ENCODE data around the gene DLGAP5.

The DLGAP5 gene

GRCh38 chr14:55206175-55206693 lies 14.8 kb upstream of the DLGAP5 start:
- Mint-ChIP-seq H3K36me3 (ENCODE audit: insufficient read depth) (peaks cover 2% of the 10 kb centered on the region), H3K4me1 (ENCODE audit: low read depth in 2 of 2) (no peaks in the 10 kb centered on the region), H3K4me3 (no peak overlapping the region), H3K9me3 (no peaks in the 10 kb centered on the region), H3K27ac (no peak overlapping the region), H3K27me3 (peaks cover 6 to 9% of the 10 kb centered on the region in 2 donors)
- no peak for ATAC-seq (replicated peaks)
- no peak for DNase-seq

DNA sequence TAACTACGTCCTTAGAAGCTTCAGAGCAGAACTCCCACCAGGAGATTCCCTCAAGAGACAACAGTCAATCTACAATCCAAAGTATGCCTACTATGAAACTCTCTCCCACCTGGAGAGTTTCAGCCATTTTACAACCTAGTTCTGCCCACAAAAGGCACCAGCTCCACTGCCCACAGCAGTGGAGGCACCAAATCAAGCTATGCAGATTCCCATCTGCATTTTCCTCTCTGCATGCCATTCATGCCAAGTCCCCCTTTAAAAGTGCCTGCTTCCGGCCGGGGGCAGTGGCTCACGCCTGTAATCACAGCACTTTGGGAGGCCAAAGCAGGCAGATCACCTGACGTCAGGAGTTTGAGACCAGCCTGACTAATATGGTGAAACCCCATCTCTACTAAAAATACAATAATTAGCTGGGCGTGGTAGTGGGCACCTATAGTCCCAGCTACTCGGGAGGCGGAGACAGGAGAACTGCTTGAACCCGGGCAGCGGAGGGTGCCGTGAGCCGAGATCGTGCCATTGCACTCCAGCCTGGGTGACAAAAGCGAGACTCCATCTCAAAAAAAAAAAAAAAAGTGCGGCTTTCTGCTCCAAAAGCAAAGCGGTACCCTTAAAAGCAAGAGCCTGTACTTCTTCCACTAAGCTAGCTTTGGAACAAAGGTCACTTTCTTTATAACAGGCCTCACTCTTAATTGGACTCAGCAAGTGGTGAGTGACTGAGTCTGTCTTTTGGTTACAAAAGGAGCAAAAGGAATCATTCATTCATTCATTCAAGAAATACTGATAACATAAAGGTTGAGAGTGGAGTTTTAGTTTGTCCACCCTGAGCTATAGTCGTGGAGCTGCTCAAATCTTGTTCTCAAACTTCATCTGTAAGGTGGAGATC lies 10.1 kb upstream of the DLGAP5 start:
- ATAC-seq (replicated peaks) (no peak), DNase-seq (no peak)
- H3K4me3 Mint-ChIP-seq = no peak overlapping the region
- H3K9me3 Mint-ChIP-seq = no peaks in the 10 kb centered on the region
- peaks cover 2% of the 10 kb centered on the region for H3K36me3 Mint-ChIP-seq (ENCODE audit: insufficient read depth)
- H3K4me1 Mint-ChIP-seq (ENCODE audit: low read depth in 2 of 2) = no peaks in the 10 kb centered on the region
- H3K27me3 Mint-ChIP-seq = peaks cover 15 to 24% of the 10 kb centered on the region in 2 donors
- H3K27ac Mint-ChIP-seq = no peak overlapping the region

DNA sequence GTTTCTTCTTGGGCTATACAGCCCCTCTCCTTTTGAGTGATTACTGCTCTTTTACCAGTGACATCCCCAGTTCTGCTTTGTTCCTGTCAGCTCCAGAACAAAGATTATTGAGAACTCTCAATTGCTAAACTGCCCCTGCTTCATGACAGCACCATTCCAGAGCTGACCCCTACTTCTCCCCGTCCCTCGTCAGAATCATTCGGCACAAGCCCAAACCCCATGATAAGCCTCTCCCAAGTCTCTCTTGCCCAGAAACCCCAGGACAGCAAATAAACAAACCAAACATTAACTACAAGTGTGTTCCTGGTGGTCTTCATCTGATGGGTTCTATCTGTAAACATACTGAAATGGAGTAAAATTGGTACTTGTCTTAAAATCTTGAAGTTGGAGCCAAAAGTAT lies 9.3 kb upstream of the DLGAP5 start:
- Mint-ChIP-seq H3K36me3 (ENCODE audit: insufficient read depth) (peaks cover 2% of the 10 kb centered on the region), H3K4me3 (no peak overlapping the region), H3K27ac (no peak overlapping the region), H3K27me3 (peaks cover 15 to 24% of the 10 kb centered on the region in 2 donors), H3K4me1 (ENCODE audit: low read depth in 2 of 2) (no peaks in the 10 kb centered on the region), H3K9me3 (no peaks in the 10 kb centered on the region)
- ATAC-seq (replicated peaks) (no peak), DNase-seq (no peak)

DNA sequence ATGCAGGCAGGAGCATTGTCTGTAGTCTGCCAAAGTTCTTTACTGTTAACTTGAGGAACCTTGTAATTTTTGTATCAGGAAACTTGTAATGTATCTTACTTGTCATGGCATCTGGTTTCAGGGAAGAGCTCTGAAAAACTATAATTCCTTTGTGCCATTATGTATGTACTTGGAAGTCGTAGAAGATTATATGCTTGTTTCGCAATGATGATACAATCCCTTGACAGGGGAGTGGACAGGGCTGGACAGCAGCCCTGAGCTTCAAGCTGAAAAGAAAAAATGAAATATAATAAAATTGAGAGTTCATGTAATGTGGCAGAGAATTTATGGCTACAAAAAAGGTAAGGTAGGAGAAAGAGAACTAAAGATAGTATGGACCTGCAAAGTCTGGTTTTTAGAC lies 7.4 kb upstream of the DLGAP5 start:
- H3K4me1 Mint-ChIP-seq (ENCODE audit: low read depth in 2 of 2) = no peaks in the 10 kb centered on the region
- H3K4me3 Mint-ChIP-seq = no peak overlapping the region
- H3K9me3 Mint-ChIP-seq = no peaks in the 10 kb centered on the region
- H3K27me3 Mint-ChIP-seq = peaks cover 15 to 24% of the 10 kb centered on the region in 2 donors
- no peak overlapping the region for H3K27ac Mint-ChIP-seq
- no peak for ATAC-seq (replicated peaks)
- no peaks in the 10 kb centered on the region for H3K36me3 Mint-ChIP-seq (ENCODE audit: insufficient read depth)
- DNase-seq = no peak

GRCh38 chr14:55194656-55195355 lies 3.4 kb upstream of the DLGAP5 start:
- H3K27me3 Mint-ChIP-seq = peaks cover 0 to 7% of the 10 kb centered on the region in 2 donors
- DNase-seq (no peak), ATAC-seq (replicated peaks) (no peak)
- peaks cover 7 to 13% of the 10 kb centered on the region in 2 donors for H3K4me1 Mint-ChIP-seq (ENCODE audit: low read depth in 2 of 2)
- peaks cover 6% of the 10 kb centered on the region for H3K36me3 Mint-ChIP-seq (ENCODE audit: insufficient read depth)
- no peak overlapping the region for H3K27ac Mint-ChIP-seq
- no peaks in the 10 kb centered on the region for H3K9me3 Mint-ChIP-seq
- no peak overlapping the region for H3K4me3 Mint-ChIP-seq

GRCh38 chr14:55192054-55192621 lies 753 bp upstream of the DLGAP5 start:
- H3K27ac Mint-ChIP-seq = peak overlapping the region in 1 of 2 donors; percentile 59
- ATAC-seq (replicated peaks) (no peak), DNase-seq (no peak)
- H3K4me3 Mint-ChIP-seq = peak overlapping the region; percentile 83 to 88
- H3K27me3 Mint-ChIP-seq = no peaks in the 10 kb centered on the region
- H3K36me3 Mint-ChIP-seq (ENCODE audit: insufficient read depth) = peaks cover 6% of the 10 kb centered on the region
- H3K4me1 Mint-ChIP-seq (ENCODE audit: low read depth in 2 of 2) = peaks cover 7 to 13% of the 10 kb centered on the region in 2 donors
- H3K9me3 Mint-ChIP-seq = no peaks in the 10 kb centered on the region

DNA sequence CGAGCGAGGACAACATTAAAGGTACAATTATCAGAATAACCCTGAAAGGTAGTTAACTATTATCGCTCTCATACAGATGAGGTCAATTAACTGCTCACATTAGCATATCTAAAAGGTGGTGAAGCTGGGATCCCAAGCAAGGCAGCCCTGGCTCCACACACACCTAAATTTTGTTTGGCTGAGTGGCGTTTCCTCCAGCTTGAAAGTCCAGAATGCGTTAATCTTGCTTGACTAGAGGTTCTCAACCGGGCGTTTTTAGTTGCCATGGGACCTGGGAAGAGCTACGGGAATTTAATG lies 531 bp downstream of the DLGAP5 start:
- Mint-ChIP-seq H3K27ac (no peak overlapping the region), H3K4me1 (ENCODE audit: low read depth in 2 of 2) (peaks cover 7 to 13% of the 10 kb centered on the region in 2 donors), H3K4me3 (peak overlapping the region; percentile 83 to 88), H3K9me3 (no peaks in the 10 kb centered on the region), H3K27me3 (no peaks in the 10 kb centered on the region), H3K36me3 (ENCODE audit: insufficient read depth) (peaks cover 6% of the 10 kb centered on the region)
- DNase-seq (no peak), ATAC-seq (replicated peaks) (no peak)

DNA sequence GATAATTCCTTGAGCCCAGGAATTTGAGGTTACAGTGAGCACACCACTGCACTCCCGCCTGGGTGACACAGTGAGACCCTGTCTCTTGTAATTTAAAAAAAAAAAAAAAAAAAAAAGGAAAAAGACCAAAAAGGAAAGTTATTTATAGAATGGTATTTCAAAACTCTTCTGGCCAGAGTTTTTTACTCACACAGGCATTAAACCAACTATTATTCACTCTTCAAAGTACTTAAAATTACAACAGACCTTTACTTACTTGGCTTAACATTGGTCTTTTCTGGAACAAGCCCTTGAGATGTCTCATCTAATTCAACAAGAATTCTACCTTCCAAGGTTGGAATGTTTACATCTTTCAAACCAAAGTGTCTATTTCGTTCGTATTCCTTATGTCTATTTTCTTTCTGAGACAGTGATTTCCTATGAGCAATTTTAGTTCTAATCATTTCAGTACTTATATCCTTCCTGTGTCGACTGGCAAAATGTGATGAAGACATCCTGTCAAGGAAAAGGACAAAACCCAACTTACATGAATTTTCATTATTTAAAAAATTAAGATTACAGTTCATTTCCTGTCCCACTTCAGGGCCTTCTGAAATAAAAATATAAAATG lies 2.6 kb downstream of the DLGAP5 start:
- H3K36me3 Mint-ChIP-seq (ENCODE audit: insufficient read depth) = peaks cover 6% of the 10 kb centered on the region

DNA sequence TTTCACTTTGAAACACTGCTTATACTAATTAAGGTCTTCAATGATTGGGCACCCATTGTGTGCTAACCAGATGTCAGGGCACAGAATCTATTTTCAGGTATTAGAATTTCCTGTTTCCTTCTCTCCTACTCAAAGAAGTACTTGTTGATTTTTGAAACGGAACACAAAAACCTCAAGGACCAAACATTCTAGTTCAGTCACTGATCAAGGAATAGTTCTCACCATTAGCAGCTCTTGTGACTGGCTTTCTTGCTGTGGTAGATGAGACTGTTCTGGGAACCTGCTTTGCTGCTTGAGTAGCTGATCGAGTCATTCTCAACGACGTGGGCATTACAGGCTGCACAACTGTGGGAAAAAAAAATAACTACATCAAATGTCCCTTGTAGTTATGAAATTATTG lies 11.0 kb downstream of the DLGAP5 start:
- no peak for DNase-seq
- Mint-ChIP-seq H3K36me3 (ENCODE audit: insufficient read depth) (no peaks in the 10 kb centered on the region), H3K4me3 (peak overlapping the region in 1 of 2 donors; percentile 37)

More for the DNA sequence above, 2.6 kb downstream of the DLGAP5 start:
- Mint-ChIP-seq H3K9me3 (no peaks in the 10 kb centered on the region), H3K4me1 (ENCODE audit: low read depth in 2 of 2) (peaks cover 7 to 13% of the 10 kb centered on the region in 2 donors), H3K27ac (no peak overlapping the region), H3K27me3 (no peaks in the 10 kb centered on the region), H3K4me3 (no peak overlapping the region)
- DNase-seq (no peak), ATAC-seq (replicated peaks) (no peak)

GRCh38 chr14:55180006-55180405 lies 11.4 kb downstream of the DLGAP5 start:
- no peaks in the 10 kb centered on the region for H3K36me3 Mint-ChIP-seq (ENCODE audit: insufficient read depth)
- peaks cover 5 to 6% of the 10 kb centered on the region in 2 donors for H3K4me1 Mint-ChIP-seq (ENCODE audit: low read depth in 2 of 2)
- peak overlapping the region; percentile 49 for H3K27ac Mint-ChIP-seq
- H3K4me3 Mint-ChIP-seq = peak overlapping the region in 1 of 2 donors; percentile 37
- H3K27me3 Mint-ChIP-seq = no peaks in the 10 kb centered on the region
- H3K9me3 Mint-ChIP-seq = no peaks in the 10 kb centered on the region
- ATAC-seq (replicated peaks) = no peak
- DNase-seq = no peak

More for the DNA sequence above, 11.0 kb downstream of the DLGAP5 start:
- peak overlapping the region; percentile 49 for H3K27ac Mint-ChIP-seq
- no peaks in the 10 kb centered on the region for H3K27me3 Mint-ChIP-seq
- peaks cover 5 to 6% of the 10 kb centered on the region in 2 donors for H3K4me1 Mint-ChIP-seq (ENCODE audit: low read depth in 2 of 2)
- H3K9me3 Mint-ChIP-seq = no peaks in the 10 kb centered on the region
- ATAC-seq (replicated peaks) = no peak

DNA sequence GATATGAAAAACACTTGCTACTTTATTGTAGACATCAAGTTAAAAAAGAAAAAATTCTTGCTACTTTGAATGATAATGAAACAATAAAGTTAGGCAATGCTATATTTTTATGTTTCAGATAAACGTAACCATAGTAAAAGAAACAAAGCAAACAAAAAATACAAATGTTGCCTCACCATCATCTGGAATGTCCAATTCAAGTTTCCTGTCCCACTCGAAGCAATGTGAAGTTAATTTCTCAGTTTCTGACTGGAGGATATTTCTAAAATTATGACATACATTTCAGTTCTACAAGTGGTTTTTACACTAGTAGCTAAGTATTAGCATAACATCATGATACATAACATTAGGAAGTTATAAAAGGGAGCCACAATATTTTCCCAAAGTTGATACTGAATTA lies 20.9 kb downstream of the DLGAP5 start:
- no peaks in the 10 kb centered on the region for H3K4me1 Mint-ChIP-seq (ENCODE audit: low read depth in 2 of 2)
- H3K27me3 Mint-ChIP-seq = no peaks in the 10 kb centered on the region
- DNase-seq (no peak), ATAC-seq (replicated peaks) (no peak)
- no peak overlapping the region for H3K4me3 Mint-ChIP-seq
- no peak overlapping the region for H3K27ac Mint-ChIP-seq
- H3K9me3 Mint-ChIP-seq = no peaks in the 10 kb centered on the region
- peaks cover 6% of the 10 kb centered on the region for H3K36me3 Mint-ChIP-seq (ENCODE audit: insufficient read depth)

DNA sequence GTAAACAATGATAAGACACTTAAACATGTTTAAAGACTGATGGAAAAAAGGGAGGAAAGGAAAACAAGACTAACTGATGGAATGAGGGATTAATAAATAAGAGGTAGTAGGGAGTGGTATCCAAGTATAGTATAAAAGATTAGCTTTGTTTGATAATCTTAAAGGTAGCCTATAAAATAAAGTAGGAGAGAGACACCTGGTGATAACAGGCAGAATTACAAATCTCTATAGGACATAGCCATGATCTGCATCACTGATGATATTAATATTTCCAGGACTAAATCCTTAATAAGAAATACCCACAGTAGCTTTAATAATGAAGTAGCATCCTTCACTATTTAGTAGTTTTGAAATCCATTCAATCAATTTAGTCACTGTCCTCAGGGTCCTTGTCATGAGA lies 30.4 kb downstream of the DLGAP5 start:
- Mint-ChIP-seq H3K36me3 (ENCODE audit: insufficient read depth) (peaks cover 2% of the 10 kb centered on the region), H3K27ac (no peak overlapping the region), H3K4me1 (ENCODE audit: low read depth in 2 of 2) (peaks cover 0 to 7% of the 10 kb centered on the region in 2 donors), H3K9me3 (no peaks in the 10 kb centered on the region), H3K27me3 (no peaks in the 10 kb centered on the region), H3K4me3 (no peak overlapping the region)
- DNase-seq = no peak
- peak; percentile 86 for ATAC-seq (replicated peaks)

- Mint-ChIP-seq H3K9me3 (no peaks in the 10 kb centered on the region), H3K27me3 (no peaks in the 10 kb centered on the region), H3K4me3 (peak overlapping the region in 1 of 2 donors; percentile 32), H3K36me3 (ENCODE audit: insufficient read depth) (no peaks in the 10 kb centered on the region), H3K4me1 (ENCODE audit: low read depth in 2 of 2) (peaks cover 0 to 7% of the 10 kb centered on the region in 2 donors), H3K27ac (peak overlapping the region in 1 of 2 donors; percentile 39)
- no peak for DNase-seq
- no peak for ATAC-seq (replicated peaks)
These were observed 33.0 kb downstream of the DLGAP5 start for GRCh38 chr14:55158412-55158811.
